ENCODE measurements around the gene GSG1L2. TPM values are rescaled to one million over a fixed set of nuclear protein-coding genes. Genes with fewer than 3 reads are reported as not detected.

Gene GSG1L2
- polyA plus RNA-seq, 3 donors: not detected

DNA sequence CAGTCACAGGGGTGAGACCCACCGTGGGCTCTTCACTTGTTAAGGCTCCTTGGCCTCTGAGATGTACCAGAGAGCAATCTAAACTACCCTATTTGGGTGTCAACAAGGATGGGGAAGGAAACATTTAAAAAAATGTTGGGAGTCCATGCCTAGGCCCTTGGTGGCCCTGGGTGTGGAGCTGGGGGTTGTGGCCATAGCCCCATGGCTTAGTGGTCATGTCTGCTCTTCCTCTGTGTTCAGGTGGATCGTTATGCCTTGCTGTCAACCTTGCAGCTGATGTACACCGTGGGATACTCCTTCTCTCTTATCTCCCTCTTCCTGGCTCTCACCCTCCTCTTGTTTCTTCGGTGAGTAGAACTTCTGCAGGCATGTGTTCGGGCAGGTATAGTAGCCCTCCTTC lies 32.4 kb upstream of the GSG1L2 start:
- H3K9me3 ChIP-seq (replicated peaks in 1 of 2; ENCODE audit: control insufficient read depth in 1 of 2, insufficient read depth in 1 of 2, low read length in 2 of 2): peaks cover 0 to 8% of the 10 kb centered on the region in 2 donors
- no peaks in the 10 kb centered on the region for H4K20me1 ChIP-seq (ENCODE audit: insufficient read depth, low read length)
- H3K27ac Mint-ChIP-seq: no peak overlapping the region
- TF ChIP-seq, protein P1, sequence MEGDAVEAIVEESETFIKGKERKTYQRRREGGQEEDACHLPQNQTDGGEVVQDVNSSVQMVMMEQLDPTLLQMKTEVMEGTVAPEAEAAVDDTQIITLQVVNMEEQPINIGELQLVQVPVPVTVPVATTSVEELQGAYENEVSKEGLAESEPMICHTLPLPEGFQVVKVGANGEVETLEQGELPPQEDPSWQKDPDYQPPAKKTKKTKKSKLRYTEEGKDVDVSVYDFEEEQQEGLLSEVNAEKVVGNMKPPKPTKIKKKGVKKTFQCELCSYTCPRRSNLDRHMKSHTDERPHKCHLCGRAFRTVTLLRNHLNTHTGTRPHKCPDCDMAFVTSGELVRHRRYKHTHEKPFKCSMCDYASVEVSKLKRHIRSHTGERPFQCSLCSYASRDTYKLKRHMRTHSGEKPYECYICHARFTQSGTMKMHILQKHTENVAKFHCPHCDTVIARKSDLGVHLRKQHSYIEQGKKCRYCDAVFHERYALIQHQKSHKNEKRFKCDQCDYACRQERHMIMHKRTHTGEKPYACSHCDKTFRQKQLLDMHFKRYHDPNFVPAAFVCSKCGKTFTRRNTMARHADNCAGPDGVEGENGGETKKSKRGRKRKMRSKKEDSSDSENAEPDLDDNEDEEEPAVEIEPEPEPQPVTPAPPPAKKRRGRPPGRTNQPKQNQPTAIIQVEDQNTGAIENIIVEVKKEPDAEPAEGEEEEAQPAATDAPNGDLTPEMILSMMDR (IDR thresholded peaks at IDR 0.05): no peak
- H3K27ac ChIP-seq (ENCODE audit: low read depth in 1 of 2, low read length in 2 of 2): no peak overlapping the region
- no peaks in the 10 kb centered on the region for H3K36me3 ChIP-seq (replicated peaks in 1 of 2; ENCODE audit: control insufficient read depth in 1 of 2, insufficient read depth in 2 of 2, low read length in 2 of 2)
- no peak overlapping the region for H2AFZ ChIP-seq (ENCODE audit: insufficient read depth, low read depth, low read length, poor library complexity, severe bottlenecking)
- no peaks in the 10 kb centered on the region for H3K4me1 ChIP-seq (ENCODE audit: control insufficient read depth in 1 of 2, insufficient read depth in 2 of 2, low read length in 2 of 2)
- H3K4me3 ChIP-seq (replicated peaks in 1 of 3; ENCODE audit: low read depth in 2 of 3, low read length in 3 of 3): no peak overlapping the region
- WGBS (ENCODE audit: insufficient coverage): no CpG with 5 or more reads among the region's 5 CpGs
- H3K9me3 Mint-ChIP-seq: peaks cover 2 to 14% (median 8%) of the 10 kb centered on the region in 7 donors
- H3K79me2 ChIP-seq (ENCODE audit: insufficient read depth, low read length): no peaks in the 10 kb centered on the region
- DNase-seq: no peak
- H3K4me1 Mint-ChIP-seq: no peaks in the 10 kb centered on the region
- no peak overlapping the region for H3K4me3 Mint-ChIP-seq
- intact Hi-C loops (cut with micrococcal nuclease): no loop called here
- peaks cover 3 to 6% (median 4%) of the 10 kb centered on the region in 3 donors for H3K27me3 Mint-ChIP-seq (ENCODE audit: low read depth in 3 of 3)
- H3K9ac ChIP-seq (ENCODE audit: insufficient read depth, low read length, poor library complexity, severe bottlenecking): no peak overlapping the region
- H3K4me2 ChIP-seq (replicated peaks; ENCODE audit: extremely low read depth, low read length, poor library complexity, severe bottlenecking): no peak overlapping the region
- H3K27me3 ChIP-seq (ENCODE audit: control insufficient read depth in 2 of 2, insufficient read depth in 2 of 2, low read length in 2 of 2): no peaks in the 10 kb centered on the region
- H3K36me3 Mint-ChIP-seq: no peaks in the 10 kb centered on the region

DNA sequence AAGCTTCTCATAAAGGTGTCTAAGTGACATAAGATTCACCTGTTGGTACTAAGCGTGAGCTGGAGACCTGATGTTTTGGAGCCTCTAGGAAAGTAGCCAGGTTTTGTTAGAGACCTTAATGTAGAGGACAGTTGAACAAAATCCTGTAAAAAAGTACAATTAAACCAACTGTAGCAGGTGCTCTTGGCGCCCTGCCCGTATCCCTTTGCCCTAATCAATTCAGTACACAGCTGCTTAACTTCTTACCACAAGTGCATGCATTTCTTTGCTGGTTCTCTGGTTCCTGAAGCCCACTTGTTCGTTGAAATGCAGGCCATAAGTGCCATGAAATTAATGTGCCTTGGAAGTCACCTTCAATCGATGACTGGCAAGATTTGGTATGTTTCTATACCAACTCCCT lies 28.3 kb upstream of the GSG1L2 start:
- no peaks in the 10 kb centered on the region for H3K4me1 Mint-ChIP-seq
- WGBS (ENCODE audit: insufficient coverage): 94% methylated on average over 2 of the region's 5 CpGs
- H3K27ac Mint-ChIP-seq: no peak overlapping the region
- no peak overlapping the region for H2AFZ ChIP-seq (ENCODE audit: insufficient read depth, low read depth, low read length, poor library complexity, severe bottlenecking)
- no peaks in the 10 kb centered on the region for H3K36me3 ChIP-seq (replicated peaks in 1 of 2; ENCODE audit: control insufficient read depth in 1 of 2, insufficient read depth in 2 of 2, low read length in 2 of 2)
- H3K9me3 Mint-ChIP-seq: peaks cover 0 to 4% (median 0%) of the 10 kb centered on the region in 7 donors
- H3K9me3 ChIP-seq (replicated peaks in 1 of 2; ENCODE audit: control insufficient read depth in 1 of 2, insufficient read depth in 1 of 2, low read length in 2 of 2): no peaks in the 10 kb centered on the region
- intact Hi-C loops (cut with micrococcal nuclease): no loop called here
- H3K27me3 ChIP-seq (ENCODE audit: control insufficient read depth in 2 of 2, insufficient read depth in 2 of 2, low read length in 2 of 2): peaks cover 0 to 3% of the 10 kb centered on the region in 2 donors
- no peak overlapping the region for H3K4me2 ChIP-seq (replicated peaks; ENCODE audit: extremely low read depth, low read length, poor library complexity, severe bottlenecking)
- no peak overlapping the region for H3K27ac ChIP-seq (ENCODE audit: low read depth in 1 of 2, low read length in 2 of 2)
- no peak overlapping the region for H3K4me3 Mint-ChIP-seq
- H4K20me1 ChIP-seq (ENCODE audit: insufficient read depth, low read length): no peaks in the 10 kb centered on the region
- H3K4me3 ChIP-seq (replicated peaks in 1 of 3; ENCODE audit: low read depth in 2 of 3, low read length in 3 of 3): no peak overlapping the region
- TF ChIP-seq, protein P1 (IDR thresholded peaks at IDR 0.05): no peak
- H3K4me1 ChIP-seq (ENCODE audit: control insufficient read depth in 1 of 2, insufficient read depth in 2 of 2, low read length in 2 of 2): no peaks in the 10 kb centered on the region
- peaks cover 4 to 6% (median 4%) of the 10 kb centered on the region in 3 donors for H3K27me3 Mint-ChIP-seq (ENCODE audit: low read depth in 3 of 3)
- DNase-seq: no peak
- no peaks in the 10 kb centered on the region for H3K79me2 ChIP-seq (ENCODE audit: insufficient read depth, low read length)
- no peaks in the 10 kb centered on the region for H3K36me3 Mint-ChIP-seq
- no peak overlapping the region for H3K9ac ChIP-seq (ENCODE audit: insufficient read depth, low read length, poor library complexity, severe bottlenecking)
